K562 (cell line): ENCODE measurements around the gene KDM2B. TPM values are rescaled to one million over a fixed set of nuclear protein-coding genes. Genes with fewer than 3 reads are reported as not detected.

Experiments used
- ARID1B ChIP-seq: fragments of 450-650 bp; IDR thresholded peaks from 2 replicates; pipeline ENCODE4 v1.6.1; 2016; ENCODE audit warnings: antibody characterized with exemption, mild to moderate bottlenecking, inconsistent platforms
- ESRRB ChIP-seq: fragments of 250-450 bp; sonication (Bioruptor Pico); IDR thresholded peaks from 2 replicates; pipeline ENCODE4 v1.5.0; 2020; ENCODE audit warnings: mild to moderate bottlenecking, moderate library complexity, borderline replicate concordance
- ETV1 ChIP-seq: fragments of 450-650 bp; conservative IDR thresholded peaks from 2 replicates; pipeline ENCODE4 v1.6.1; 2016; ENCODE audit warnings: missing genetic modification characterization, control low read depth, low read depth, missing compliant biosample characterization
- GABPA ChIP-seq: fragments of 200-800 bp; sonication (Bioruptor generic); conservative IDR thresholded peaks from 2 replicates; pipeline ENCODE4 v1.6.1; 2016; ENCODE audit warnings: low read depth, missing genetic modification characterization, missing compliant biosample characterization
- GABPB1 ChIP-seq: sonication (generic); formaldehyde crosslinking; IDR thresholded peaks from 2 replicates; pipeline ENCODE4 v1.8.0; 2022; ENCODE audit warnings: mild to moderate bottlenecking, missing genetic modification reagents
- HDAC2 ChIP-seq: fragments of 450-650 bp; IDR thresholded peaks from 2 replicates; pipeline ENCODE4 v1.6.1; 2016; ENCODE audit warnings: mild to moderate bottlenecking
- HMBOX1 ChIP-seq: sonication (generic); IDR thresholded peaks from 2 replicates; pipeline ENCODE4 v1.6.1; 2016
- KDM2B ChIP-seq: fragments of 250-450 bp; sonication (Bioruptor Pico); IDR thresholded peaks from 2 replicates; pipeline ENCODE4 v1.8.0; 2021; ENCODE audit warnings: mild to moderate bottlenecking, moderate library complexity
- MECOM ChIP-seq: fragments of 250-450 bp; sonication (Bioruptor Pico); IDR thresholded peaks from 2 replicates; pipeline ENCODE4 v1.8.0; 2022; ENCODE audit warnings: inconsistent platforms
- NFE2 ChIP-seq: IDR thresholded peaks from 2 replicates; pipeline ENCODE4 v1.6.1; 2014; ENCODE audit warnings: antibody characterized with exemption, low read depth
- NR2C1 ChIP-seq, 2 experiments: fragments of 450-650 bp; IDR thresholded peaks; 2 replicates each; pipeline ENCODE4 v1.6.1; 2017; ENCODE audit warnings: mild to moderate bottlenecking in 2 of 2, antibody characterized with exemption in 1 of 2, inconsistent platforms in 1 of 2, missing compliant biosample characterization in 1 of 2, missing genetic modification characterization in 1 of 2
- NRF1 ChIP-seq, 2 experiments: fragments of 450-650 bp; IDR thresholded peaks in 1 of 2; conservative IDR thresholded peaks in 1 of 2; 2 replicates each; pipeline ENCODE4 v1.6.1; 2014; ENCODE audit warnings: mild to moderate bottlenecking in 2 of 2
- POLR2A ChIP-seq: fragments of 450-650 bp; conservative IDR thresholded peaks from 2 replicates; pipeline ENCODE4 v1.6.1; 2016
- RB1 ChIP-seq: fragments of 450-650 bp; IDR thresholded peaks from 2 replicates; pipeline ENCODE4 v1.6.1; 2017; ENCODE audit warnings: low read depth, mild to moderate bottlenecking
- TCF3 ChIP-seq: sonication (generic); formaldehyde crosslinking; IDR thresholded peaks from 2 replicates; pipeline ENCODE4 v1.4.0; 2020; ENCODE audit warnings: mild to moderate bottlenecking, missing genetic modification reagents
- YY1 ChIP-seq, 3 experiments: IDR thresholded peaks; 2 replicates each; pipeline ENCODE4 v1.6.1; 2011; ENCODE audit warnings: low read length in 2 of 3, mild to moderate bottlenecking in 2 of 3, moderate library complexity in 2 of 3, borderline replicate concordance in 1 of 3, control low read depth in 1 of 3, low read depth in 1 of 3; ENCODE audit not compliant: insufficient read depth in 3 of 3, insufficient replicate concordance in 2 of 3, control insufficient read depth in 1 of 3, insufficient read length in 1 of 3; ENCODE audit errors: extremely low read depth in 1 of 3
- ZNF398 ChIP-seq: fragments of 250-450 bp; sonication (Bioruptor Pico); IDR thresholded peaks from 2 replicates; pipeline ENCODE4 v1.8.0; 2021; ENCODE audit warnings: moderate library complexity, mild to moderate bottlenecking, inconsistent platforms
- ZNF707 ChIP-seq: fragments of 250-450 bp; sonication (Bioruptor Pico); conservative IDR thresholded peaks from 2 replicates; pipeline ENCODE4 v1.8.0; 2022; ENCODE audit warnings: inconsistent platforms, mild to moderate bottlenecking, moderate library complexity
- polyA plus RNA-seq, 8 experiments: library from polyadenylated mRNA; depleted of rRNA in 4 of 8; stranded (reverse) in 5 of 8; unstranded in 3 of 8; fragments of >200 nt; fragmentation: Nextera tagmentation in 2 of 8; fragmentation: Illumina TruSeq in 1 of 8; extraction: Ambion mirVana in 2 of 8; extraction: Trizol in 1 of 8; gene quantifications; 2 replicates each; pipeline versions ENCODE4 v1.2.1 to v1.2.3, GENCODE V29; 2011 to 2014; ENCODE audit warnings: inconsistent platforms in 1 of 8, missing spikeins in 1 of 8
- total RNA-seq, 7 experiments: library from RNA; depleted of rRNA in 6 of 7; stranded (reverse); fragments of >200 nt in 6 of 7; fragmentation: Illumina TruSeq in 2 of 7; extraction: Trizol in 2 of 7; gene quantifications; 2 replicates each; pipeline versions ENCODE4 v1.2.1 to v1.2.3, GENCODE V29; 2011 to 2021; ENCODE audit warnings: low replicate concordance in 1 of 7
- TF ChIP-seq, protein P1 (sequence below): fragments of 250-450 bp; sonication (Bioruptor Pico); IDR thresholded peaks from 2 replicates; pipeline ENCODE4 v1.8.0; 2021; ENCODE audit warnings: moderate library complexity, mild to moderate bottlenecking, inconsistent platforms
- TF ChIP-seq, protein P2 (sequence below): fragments of 450-650 bp; IDR thresholded peaks from 2 replicates; pipeline ENCODE4 v1.6.1; 2017; ENCODE audit warnings: antibody characterized with exemption, mild to moderate bottlenecking

Gene KDM2B
- total and polyA plus RNA-seq, 9 of the 15 experiments (the other 6 are each of a cell fraction or from before 2014, with no cell fraction given) = 7.4 to 50.5 (median 22.5) TPM

DNA sequence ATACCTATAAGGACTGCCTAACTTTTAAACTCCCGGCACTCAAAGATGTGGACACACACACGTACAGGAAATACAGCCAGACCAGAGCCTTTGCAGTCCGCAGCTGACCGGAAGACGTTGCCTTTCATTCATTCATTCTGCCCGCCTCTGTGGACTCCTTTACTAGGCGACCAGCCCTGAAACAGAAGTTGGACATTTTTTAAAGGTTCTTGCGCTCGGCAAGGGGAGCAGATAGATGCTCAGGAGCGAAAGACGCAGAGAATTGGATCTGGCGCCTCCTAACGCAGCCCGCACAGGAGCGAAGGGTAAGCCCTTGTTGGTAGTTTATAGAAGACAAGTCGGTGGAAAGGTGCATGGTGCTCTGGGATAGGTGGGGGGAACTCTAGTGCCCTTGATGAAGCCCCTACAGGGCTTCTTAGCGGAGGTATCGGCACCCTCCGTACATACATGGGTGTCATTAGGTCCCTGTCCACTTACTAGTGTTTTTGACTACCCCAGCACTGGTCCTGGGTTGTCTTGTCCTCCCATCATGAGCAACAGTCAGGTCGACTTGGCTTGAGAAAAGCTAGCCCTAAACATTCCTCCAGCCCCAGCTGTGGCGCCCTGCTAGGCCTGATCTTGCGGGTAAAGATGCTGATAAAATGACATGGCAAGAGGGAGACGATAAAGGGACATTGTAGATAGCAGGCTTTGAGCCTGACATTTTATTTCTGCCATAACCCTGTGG, at the start of gene KDM2B (continued):
- TF ChIP-seq HDAC2 = peak; percentile 14; the same call in 1 of the 2 replicates
- TF ChIP-seq MECOM (CRISPR knock-in tag) = peak; percentile 26; the same call in 1 of the 2 replicates
- no peak for TF ChIP-seq NR2C1 (IDR thresholded peaks at IDR 0.05)
- no peak; the same call in 1 of the 2 replicates for TF ChIP-seq NR2C1 (tag; IDR thresholded peaks at IDR 0.05)
- peak; percentile 73; the same call in 1 of the 2 replicates for TF ChIP-seq GABPA (tag)
- no peak for TF ChIP-seq ZNF707 (CRISPR knock-in tag)
- no peak for TF ChIP-seq KDM2B (CRISPR knock-in tag)
- TF ChIP-seq RB1 = 0 out of 2 replicates have a peak, but pooled peaks have one; percentile 12
- peak; percentile 47; the same call in 1 of the 2 replicates for TF ChIP-seq TCF3 (CRISPR knock-in tag)
- peak; percentile 70; the same call in 1 of the 2 replicates for TF ChIP-seq HMBOX1
- no peak for TF ChIP-seq ESRRB
- TF ChIP-seq ARID1B = peak; percentile 67
- TF ChIP-seq, protein P1, sequence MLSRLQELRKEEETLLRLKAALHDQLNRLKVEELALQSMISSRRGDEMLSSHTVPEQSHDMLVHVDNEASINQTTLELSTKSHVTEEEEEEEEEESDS (CRISPR knock-in tag) = no peak
- TF ChIP-seq NFE2 = peak; percentile 31; the same call in 1 of the 2 replicates
- TF ChIP-seq GABPB1 (CRISPR knock-in tag) = peak; percentile 32; the same call in 1 of the 2 replicates
- TF ChIP-seq ZNF398 = no peak
- TF ChIP-seq NRF1 (conservative IDR thresholded peaks at IDR 0.05 in 1 of 2, IDR thresholded peaks at IDR 0.05 in 1 of 2) = peak; percentile 39 to 56; a peak in 3 of 4 replicates
- TF ChIP-seq, protein P2, sequence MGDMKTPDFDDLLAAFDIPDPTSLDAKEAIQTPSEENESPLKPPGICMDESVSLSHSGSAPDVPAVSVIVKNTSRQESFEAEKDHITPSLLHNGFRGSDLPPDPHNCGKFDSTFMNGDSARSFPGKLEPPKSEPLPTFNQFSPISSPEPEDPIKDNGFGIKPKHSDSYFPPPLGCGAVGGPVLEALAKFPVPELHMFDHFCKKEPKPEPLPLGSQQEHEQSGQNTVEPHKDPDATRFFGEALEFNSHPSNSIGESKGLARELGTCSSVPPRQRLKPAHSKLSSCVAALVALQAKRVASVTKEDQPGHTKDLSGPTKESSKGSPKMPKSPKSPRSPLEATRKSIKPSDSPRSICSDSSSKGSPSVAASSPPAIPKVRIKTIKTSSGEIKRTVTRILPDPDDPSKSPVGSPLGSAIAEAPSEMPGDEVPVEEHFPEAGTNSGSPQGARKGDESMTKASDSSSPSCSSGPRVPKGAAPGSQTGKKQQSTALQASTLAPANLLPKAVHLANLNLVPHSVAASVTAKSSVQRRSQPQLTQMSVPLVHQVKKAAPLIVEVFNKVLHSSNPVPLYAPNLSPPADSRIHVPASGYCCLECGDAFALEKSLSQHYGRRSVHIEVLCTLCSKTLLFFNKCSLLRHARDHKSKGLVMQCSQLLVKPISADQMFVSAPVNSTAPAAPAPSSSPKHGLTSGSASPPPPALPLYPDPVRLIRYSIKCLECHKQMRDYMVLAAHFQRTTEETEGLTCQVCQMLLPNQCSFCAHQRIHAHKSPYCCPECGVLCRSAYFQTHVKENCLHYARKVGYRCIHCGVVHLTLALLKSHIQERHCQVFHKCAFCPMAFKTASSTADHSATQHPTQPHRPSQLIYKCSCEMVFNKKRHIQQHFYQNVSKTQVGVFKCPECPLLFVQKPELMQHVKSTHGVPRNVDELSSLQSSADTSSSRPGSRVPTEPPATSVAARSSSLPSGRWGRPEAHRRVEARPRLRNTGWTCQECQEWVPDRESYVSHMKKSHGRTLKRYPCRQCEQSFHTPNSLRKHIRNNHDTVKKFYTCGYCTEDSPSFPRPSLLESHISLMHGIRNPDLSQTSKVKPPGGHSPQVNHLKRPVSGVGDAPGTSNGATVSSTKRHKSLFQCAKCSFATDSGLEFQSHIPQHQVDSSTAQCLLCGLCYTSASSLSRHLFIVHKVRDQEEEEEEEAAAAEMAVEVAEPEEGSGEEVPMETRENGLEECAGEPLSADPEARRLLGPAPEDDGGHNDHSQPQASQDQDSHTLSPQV = 0 out of 2 replicates have a peak, but pooled peaks have one; percentile 18
- TF ChIP-seq YY1 (IDR thresholded peaks at IDR 0.05; ENCODE audit: borderline replicate concordance in 1 of 3, control insufficient read depth in 1 of 3, extremely low read depth in 1 of 3, insufficient read depth in 3 of 3, insufficient read length in 1 of 3, insufficient replicate concordance in 2 of 3, low read depth in 1 of 3, low read length in 2 of 3) = peak in 1 of 3 experiments; percentile 31
- 0 out of 2 replicates have a peak, but pooled peaks have one; percentile 27 for TF ChIP-seq POLR2A
- peak; percentile 58 for TF ChIP-seq ETV1
